Stimulated activated memory B cell treated with anti-CD40 and anti-IgM and Interleukin-4, amounts not matched to agents 10 μg/mL and 1 μg/mL and 100 μg/mL, for 72 hours (primary cell): ENCODE data around the gene CREB3L2.
"Not testable (repeated sequence)": the region's sequence is repeated elsewhere in the genome, so short reads cannot be mapped to it uniquely, and the experiment has no call there.

ENCODE experiments used
- ATAC-seq: fragments of 150-1000 bp; cut with Tn5 transposase; 2 replicates; pipeline ENCODE4 v1.10.0; 2021
- H3K27ac Mint-ChIP-seq: one replicate; pipeline ENCODE4 v1.8.0; 2022; ENCODE audit warnings: mild to moderate bottlenecking, mixed read lengths
- H3K27me3 Mint-ChIP-seq: one replicate; pipeline ENCODE4 v1.8.0; 2022; ENCODE audit warnings: mixed read lengths
- H3K36me3 Mint-ChIP-seq: one replicate; pipeline ENCODE4 v1.8.0; 2022; ENCODE audit warnings: mixed read lengths
- H3K4me1 Mint-ChIP-seq: one replicate; pipeline ENCODE4 v1.8.0; 2022; ENCODE audit warnings: mixed read lengths
- H3K4me3 Mint-ChIP-seq: one replicate; pipeline ENCODE4 v1.8.0; 2022; ENCODE audit warnings: mild to moderate bottlenecking, moderate library complexity, mixed read lengths
- H3K9me3 Mint-ChIP-seq: one replicate; pipeline ENCODE4 v1.8.0; 2022; ENCODE audit warnings: mixed read lengths

CREB3L2 gene

DNA sequence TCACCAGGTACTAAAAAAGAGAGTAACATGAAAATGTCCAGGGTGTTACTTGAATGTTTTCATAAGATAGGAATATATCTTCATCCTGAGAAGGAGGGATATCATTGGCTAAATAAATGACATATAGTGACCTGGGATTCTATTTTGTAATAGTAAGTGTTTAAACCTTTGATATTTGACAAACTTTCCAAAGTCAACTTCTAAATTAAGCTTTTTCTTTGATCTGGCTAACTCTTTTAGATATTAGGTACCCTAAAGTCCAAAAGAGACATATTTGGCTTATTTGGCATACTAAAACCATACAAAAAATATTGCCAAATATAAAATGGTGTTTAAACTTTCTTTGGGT lies 22.4 kb upstream of the CREB3L2 start:
- H3K27ac Mint-ChIP-seq, result no peak overlapping the region
- H3K27me3 Mint-ChIP-seq, result no peaks in the 10 kb centered on the region
- no peaks in the 10 kb centered on the region for H3K9me3 Mint-ChIP-seq
- no peak overlapping the region for H3K4me3 Mint-ChIP-seq
- ATAC-seq, result no peak
- H3K36me3 Mint-ChIP-seq, result no peaks in the 10 kb centered on the region
- peaks cover 27% of the 10 kb centered on the region for H3K4me1 Mint-ChIP-seq

DNA sequence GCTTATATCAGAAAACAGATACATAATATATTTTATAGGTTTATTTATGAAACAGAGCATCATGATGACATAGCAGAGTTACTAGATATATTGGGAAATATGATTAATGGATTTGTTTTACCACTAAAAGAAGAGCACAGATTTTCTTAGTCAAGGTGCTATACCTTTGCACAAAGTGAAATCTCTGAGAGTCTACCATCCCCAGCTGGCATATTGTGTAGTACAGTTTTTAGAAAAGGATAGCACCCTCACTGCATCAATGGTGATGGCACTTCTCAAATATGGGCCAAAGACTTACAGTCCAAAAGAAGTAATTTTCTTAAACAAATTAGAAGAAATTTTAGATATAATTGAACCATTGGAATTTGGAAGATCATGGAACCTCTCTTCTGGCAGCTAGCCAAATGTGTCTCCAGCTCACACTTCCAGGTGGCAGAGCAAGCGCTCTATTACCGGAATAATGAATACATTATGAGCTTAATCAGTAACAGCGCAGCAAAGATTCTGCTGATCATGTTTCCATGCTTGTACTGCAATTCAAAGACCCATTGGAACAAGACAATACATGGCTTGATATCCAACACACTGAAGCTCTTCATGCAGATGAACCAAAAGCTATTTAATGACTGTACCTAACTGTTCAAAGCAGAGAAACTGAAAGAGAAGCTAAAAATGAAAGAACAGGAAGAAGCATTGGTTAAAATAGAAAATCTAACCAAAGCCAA lies 21.9 kb upstream of the CREB3L2 start:
- H3K27me3 Mint-ChIP-seq, result no peaks in the 10 kb centered on the region
- H3K9me3 Mint-ChIP-seq, result no peaks in the 10 kb centered on the region
- H3K36me3 Mint-ChIP-seq, result no peaks in the 10 kb centered on the region
- H3K27ac Mint-ChIP-seq, result no peak overlapping the region
- H3K4me1 Mint-ChIP-seq, result peaks cover 21% of the 10 kb centered on the region
- no peak overlapping the region for H3K4me3 Mint-ChIP-seq
- ATAC-seq, result no peak

GRCh38 chr7:138021889-138022288 lies 20.0 kb upstream of the CREB3L2 start:
- Mint-ChIP-seq H3K27ac (no peak overlapping the region), H3K27me3 (no peaks in the 10 kb centered on the region), H3K9me3 (no peaks in the 10 kb centered on the region), H3K4me1 (peaks cover 12% of the 10 kb centered on the region), H3K36me3 (no peaks in the 10 kb centered on the region), H3K4me3 (no peak overlapping the region)
- no peak for ATAC-seq

DNA sequence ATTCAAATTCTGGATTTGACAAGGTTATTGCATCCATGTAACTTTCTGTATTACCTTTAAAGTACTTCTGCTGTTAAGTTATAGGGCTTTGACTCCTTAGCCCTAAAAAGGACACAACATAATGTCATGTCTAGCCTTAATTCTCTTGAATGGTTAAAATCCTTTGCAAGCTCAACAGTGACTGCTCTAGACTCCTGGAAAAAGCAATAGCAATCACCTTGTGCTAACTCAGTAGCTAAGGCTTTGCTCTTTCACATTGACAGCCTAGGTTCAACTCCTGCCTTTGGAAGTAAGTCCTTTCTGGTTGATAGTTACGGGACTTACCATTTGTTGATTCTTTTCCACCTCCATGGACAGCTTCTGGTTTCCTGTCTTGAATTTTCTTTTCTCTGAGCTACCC lies 16.1 kb upstream of the CREB3L2 start:
- no peaks in the 10 kb centered on the region for H3K4me1 Mint-ChIP-seq
- no peak for ATAC-seq
- no peak overlapping the region for H3K4me3 Mint-ChIP-seq
- no peaks in the 10 kb centered on the region for H3K9me3 Mint-ChIP-seq
- no peak overlapping the region for H3K27ac Mint-ChIP-seq
- no peaks in the 10 kb centered on the region for H3K27me3 Mint-ChIP-seq
- H3K36me3 Mint-ChIP-seq, result no peaks in the 10 kb centered on the region

DNA sequence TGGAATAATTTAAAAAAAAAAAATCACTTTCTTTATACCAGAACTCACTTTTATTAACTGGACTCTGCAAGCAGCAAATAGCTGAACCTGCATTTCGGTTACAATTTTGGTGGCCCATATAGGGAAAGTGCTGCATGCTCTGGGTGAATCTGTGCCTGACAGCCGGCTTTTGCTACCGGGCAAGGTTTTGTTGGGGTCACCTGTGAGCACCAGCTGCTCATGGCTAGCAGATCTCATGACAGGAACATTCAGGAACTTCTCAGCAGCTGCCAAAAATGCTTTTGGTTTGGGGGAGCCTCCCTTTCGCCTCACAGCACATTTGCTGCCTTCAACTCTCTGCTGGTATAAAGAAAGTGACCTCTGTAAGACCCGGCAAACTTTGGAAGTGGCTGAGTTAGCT lies 13.2 kb upstream of the CREB3L2 start:
- no peaks in the 10 kb centered on the region for H3K27me3 Mint-ChIP-seq
- H3K4me3 Mint-ChIP-seq, result no peak overlapping the region
- no peak overlapping the region for H3K27ac Mint-ChIP-seq
- ATAC-seq, result no peak
- H3K9me3 Mint-ChIP-seq, result no peaks in the 10 kb centered on the region
- no peaks in the 10 kb centered on the region for H3K4me1 Mint-ChIP-seq
- no peaks in the 10 kb centered on the region for H3K36me3 Mint-ChIP-seq

DNA sequence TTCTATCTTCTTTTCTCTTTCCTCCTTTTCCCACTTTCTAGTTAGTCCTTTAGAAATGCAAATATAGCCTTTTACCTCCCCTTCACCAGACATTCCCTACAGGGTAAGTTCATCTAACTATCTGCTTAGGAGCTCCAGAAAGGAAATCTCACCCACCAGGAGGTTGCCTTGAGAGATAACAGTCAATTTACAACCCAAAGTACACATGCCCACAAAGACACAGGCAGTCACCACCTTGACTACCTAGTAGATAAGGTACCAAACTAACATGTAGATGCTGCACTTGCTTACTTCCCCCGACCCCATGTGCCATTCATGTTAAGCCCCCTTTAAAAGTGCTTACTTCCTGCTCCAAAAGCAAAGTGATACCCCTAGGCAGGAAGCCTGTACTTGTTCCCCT lies 12.8 kb upstream of the CREB3L2 start:
- Mint-ChIP-seq H3K27me3 (no peaks in the 10 kb centered on the region), H3K4me3 (no peak overlapping the region), H3K36me3 (no peaks in the 10 kb centered on the region), H3K27ac (no peak overlapping the region), H3K4me1 (no peaks in the 10 kb centered on the region), H3K9me3 (no peaks in the 10 kb centered on the region)
- ATAC-seq, result no peak

DNA sequence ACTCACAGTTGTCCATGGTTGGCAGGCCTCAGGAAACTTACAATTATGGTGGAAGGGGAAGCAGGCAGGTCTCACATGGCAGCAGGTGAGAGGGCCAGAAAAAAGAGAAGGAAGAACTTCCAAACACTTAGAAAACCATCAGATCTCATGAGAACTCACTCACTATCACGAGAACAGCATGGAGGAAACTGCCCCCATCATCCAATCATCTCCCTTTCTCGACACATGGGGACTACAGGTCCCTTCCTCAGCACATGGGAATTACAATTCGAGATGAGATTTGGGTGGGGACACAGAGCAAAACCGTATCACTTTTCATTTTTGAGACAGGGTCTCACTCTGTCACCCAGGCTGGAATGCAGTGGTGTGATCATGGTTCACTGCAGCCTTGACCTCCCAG lies 12.3 kb upstream of the CREB3L2 start:
- H3K27ac Mint-ChIP-seq, H3K4me3 Mint-ChIP-seq, H3K27me3 Mint-ChIP-seq, H3K36me3 Mint-ChIP-seq, ATAC-seq, H3K9me3 Mint-ChIP-seq, H3K4me1 Mint-ChIP-seq: not testable (repeated sequence)

GRCh38 chr7:138009350-138009653 lies 7.4 kb upstream of the CREB3L2 start:
- no peak overlapping the region for H3K4me3 Mint-ChIP-seq
- no peak for ATAC-seq
- no peak overlapping the region for H3K27ac Mint-ChIP-seq
- no peaks in the 10 kb centered on the region for H3K36me3 Mint-ChIP-seq
- H3K27me3 Mint-ChIP-seq, result no peaks in the 10 kb centered on the region
- H3K4me1 Mint-ChIP-seq, result peaks cover 5% of the 10 kb centered on the region
- no peaks in the 10 kb centered on the region for H3K9me3 Mint-ChIP-seq

GRCh38 chr7:138008588-138009349 lies 6.9 kb upstream of the CREB3L2 start:
- no peak for ATAC-seq

GRCh38 chr7:138008019-138008587 lies 6.2 kb upstream of the CREB3L2 start:
- no peak overlapping the region for H3K4me3 Mint-ChIP-seq
- ATAC-seq, result no peak
- H3K4me1 Mint-ChIP-seq, result peaks cover 5% of the 10 kb centered on the region

More at GRCh38 chr7:138008588-138009349, 6.9 kb upstream of the CREB3L2 start:
- Mint-ChIP-seq H3K4me1 (peaks cover 5% of the 10 kb centered on the region), H3K9me3 (no peaks in the 10 kb centered on the region), H3K27me3 (no peaks in the 10 kb centered on the region), H3K27ac (no peak overlapping the region), H3K36me3 (no peaks in the 10 kb centered on the region), H3K4me3 (no peak overlapping the region)

DNA sequence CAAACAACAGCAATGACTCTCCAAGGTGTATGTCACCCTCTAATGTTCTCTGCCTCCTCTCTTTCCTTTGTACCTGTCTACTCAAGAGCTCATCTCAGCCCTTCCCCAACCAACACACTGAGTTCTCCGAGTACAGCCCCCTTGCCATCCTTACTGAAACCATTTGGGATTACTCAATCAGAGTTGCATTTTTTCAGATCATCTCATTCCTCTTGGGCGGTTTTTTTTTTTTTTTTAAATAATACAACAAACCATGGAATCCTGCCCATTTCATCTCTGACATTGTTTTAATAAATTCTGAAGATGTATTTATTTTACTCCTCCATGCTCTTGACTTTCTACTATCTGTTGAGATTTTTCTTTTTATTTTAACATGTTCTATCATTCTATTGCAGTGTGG lies 4.2 kb upstream of the CREB3L2 start:
- no peak overlapping the region for H3K4me3 Mint-ChIP-seq

More at GRCh38 chr7:138008019-138008587, 6.2 kb upstream of the CREB3L2 start:
- no peaks in the 10 kb centered on the region for H3K9me3 Mint-ChIP-seq
- no peak overlapping the region for H3K27ac Mint-ChIP-seq
- H3K27me3 Mint-ChIP-seq, result no peaks in the 10 kb centered on the region
- H3K36me3 Mint-ChIP-seq, result no peaks in the 10 kb centered on the region

GRCh38 chr7:138004936-138005335 lies 3.0 kb upstream of the CREB3L2 start:
- no peak for ATAC-seq
- H3K27me3 Mint-ChIP-seq, result no peaks in the 10 kb centered on the region
- no peak overlapping the region for H3K4me3 Mint-ChIP-seq
- H3K36me3 Mint-ChIP-seq, result no peaks in the 10 kb centered on the region
- no peak overlapping the region for H3K27ac Mint-ChIP-seq
- no peaks in the 10 kb centered on the region for H3K9me3 Mint-ChIP-seq
- H3K4me1 Mint-ChIP-seq, result peaks cover 11% of the 10 kb centered on the region

More for the DNA sequence above, 4.2 kb upstream of the CREB3L2 start:
- no peak overlapping the region for H3K27ac Mint-ChIP-seq
- ATAC-seq, result no peak
- peaks cover 5% of the 10 kb centered on the region for H3K4me1 Mint-ChIP-seq
- H3K27me3 Mint-ChIP-seq, result no peaks in the 10 kb centered on the region
- no peaks in the 10 kb centered on the region for H3K9me3 Mint-ChIP-seq
- no peaks in the 10 kb centered on the region for H3K36me3 Mint-ChIP-seq

DNA sequence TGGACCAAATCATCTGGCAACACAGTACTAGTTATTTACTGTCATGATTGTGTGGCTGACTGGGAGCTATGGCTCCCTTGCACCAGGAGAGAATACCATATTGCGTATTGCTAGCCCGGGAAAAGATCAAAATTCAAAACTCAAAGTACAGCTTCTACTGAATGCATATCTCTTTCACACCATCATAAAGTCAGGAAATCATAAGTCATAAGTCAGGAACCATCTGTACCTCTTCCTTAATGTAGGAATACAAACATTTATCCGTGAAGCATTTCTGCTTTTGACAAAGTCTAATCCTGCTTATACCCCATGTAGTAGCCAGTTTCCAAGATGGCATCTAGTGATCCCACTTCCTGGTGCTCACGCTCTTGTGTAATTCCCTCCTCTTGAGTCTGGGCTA lies 2.2 kb upstream of the CREB3L2 start:
- peaks cover 20% of the 10 kb centered on the region for H3K4me1 Mint-ChIP-seq
- no peak overlapping the region for H3K27ac Mint-ChIP-seq
- no peak for ATAC-seq
- no peaks in the 10 kb centered on the region for H3K27me3 Mint-ChIP-seq
- H3K9me3 Mint-ChIP-seq, result no peaks in the 10 kb centered on the region
- peaks cover 4% of the 10 kb centered on the region for H3K36me3 Mint-ChIP-seq
- no peak overlapping the region for H3K4me3 Mint-ChIP-seq

GRCh38 chr7:138002828-138003189 lies 923 bp upstream of the CREB3L2 start:
- Mint-ChIP-seq H3K4me1 (peaks cover 19% of the 10 kb centered on the region), H3K27ac (no peak overlapping the region), H3K36me3 (peaks cover 7% of the 10 kb centered on the region), H3K9me3 (no peaks in the 10 kb centered on the region), H3K27me3 (no peaks in the 10 kb centered on the region), H3K4me3 (no peak overlapping the region)
- ATAC-seq, result no peak

GRCh38 chr7:138002096-138002827 lies 376 bp upstream of the CREB3L2 start:
- Mint-ChIP-seq H3K36me3 (peaks cover 7% of the 10 kb centered on the region), H3K9me3 (no peaks in the 10 kb centered on the region), H3K27me3 (no peaks in the 10 kb centered on the region), H3K4me1 (peaks cover 19% of the 10 kb centered on the region), H3K4me3 (peak overlapping the region; percentile 88), H3K27ac (peak overlapping the region; percentile 87)
- ATAC-seq, result peak; percentile 99
